Measurements from ENCODE around the gene USH1C.

DNA sequence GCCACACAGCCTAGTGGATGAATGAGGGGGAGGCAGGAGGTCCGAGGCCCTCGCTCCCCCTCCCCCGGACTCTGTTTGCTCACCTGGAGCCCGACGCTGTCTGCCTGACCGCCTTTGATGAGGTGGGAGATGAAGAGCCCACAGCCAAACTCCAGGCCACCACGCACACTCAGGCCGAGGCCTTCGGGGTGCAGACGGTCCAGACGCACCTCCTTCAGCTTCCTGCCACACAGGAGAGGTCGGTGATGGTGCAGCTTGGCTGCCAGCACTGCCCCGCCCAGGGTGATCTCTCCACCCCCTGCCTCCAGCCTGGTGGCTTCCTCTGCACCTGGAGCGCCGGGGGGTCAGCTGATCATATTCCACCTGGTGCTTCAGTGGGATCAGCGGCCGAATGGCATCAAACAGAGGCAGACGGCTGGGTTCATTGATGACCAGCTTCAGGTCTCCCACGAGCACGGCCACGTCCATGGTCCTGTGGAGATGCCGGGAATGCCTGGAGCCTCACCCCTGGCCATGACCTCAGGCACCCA is 13.1 kb downstream of the USH1C start:
- TF ChIP-seq TOX (CRISPR knock-in tag; IDR thresholded peaks at IDR 0.05; ENCODE audit: borderline replicate concordance) (no peak), ZC3H10 (CRISPR knock-in tag; IDR thresholded peaks at IDR 0.05) (no peak), RARB (CRISPR knock-in tag; IDR thresholded peaks at IDR 0.05) (no peak), ZFP30 (CRISPR knock-in tag; IDR thresholded peaks at IDR 0.05) (no peak), OSR1 (CRISPR knock-in tag; IDR thresholded peaks at IDR 0.05) (no peak)
- TF ChIP-seq, protein P1, sequence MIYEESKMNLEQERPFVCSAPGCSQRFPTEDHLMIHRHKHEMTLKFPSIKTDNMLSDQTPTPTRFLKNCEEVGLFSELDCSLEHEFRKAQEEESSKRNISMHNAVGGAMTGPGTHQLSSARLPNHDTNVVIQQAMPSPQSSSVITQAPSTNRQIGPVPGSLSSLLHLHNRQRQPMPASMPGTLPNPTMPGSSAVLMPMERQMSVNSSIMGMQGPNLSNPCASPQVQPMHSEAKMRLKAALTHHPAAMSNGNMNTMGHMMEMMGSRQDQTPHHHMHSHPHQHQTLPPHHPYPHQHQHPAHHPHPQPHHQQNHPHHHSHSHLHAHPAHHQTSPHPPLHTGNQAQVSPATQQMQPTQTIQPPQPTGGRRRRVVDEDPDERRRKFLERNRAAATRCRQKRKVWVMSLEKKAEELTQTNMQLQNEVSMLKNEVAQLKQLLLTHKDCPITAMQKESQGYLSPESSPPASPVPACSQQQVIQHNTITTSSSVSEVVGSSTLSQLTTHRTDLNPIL (CRISPR knock-in tag; IDR thresholded peaks at IDR 0.05; ENCODE audit: low read depth), result no peak
- TF ChIP-seq, protein P2, sequence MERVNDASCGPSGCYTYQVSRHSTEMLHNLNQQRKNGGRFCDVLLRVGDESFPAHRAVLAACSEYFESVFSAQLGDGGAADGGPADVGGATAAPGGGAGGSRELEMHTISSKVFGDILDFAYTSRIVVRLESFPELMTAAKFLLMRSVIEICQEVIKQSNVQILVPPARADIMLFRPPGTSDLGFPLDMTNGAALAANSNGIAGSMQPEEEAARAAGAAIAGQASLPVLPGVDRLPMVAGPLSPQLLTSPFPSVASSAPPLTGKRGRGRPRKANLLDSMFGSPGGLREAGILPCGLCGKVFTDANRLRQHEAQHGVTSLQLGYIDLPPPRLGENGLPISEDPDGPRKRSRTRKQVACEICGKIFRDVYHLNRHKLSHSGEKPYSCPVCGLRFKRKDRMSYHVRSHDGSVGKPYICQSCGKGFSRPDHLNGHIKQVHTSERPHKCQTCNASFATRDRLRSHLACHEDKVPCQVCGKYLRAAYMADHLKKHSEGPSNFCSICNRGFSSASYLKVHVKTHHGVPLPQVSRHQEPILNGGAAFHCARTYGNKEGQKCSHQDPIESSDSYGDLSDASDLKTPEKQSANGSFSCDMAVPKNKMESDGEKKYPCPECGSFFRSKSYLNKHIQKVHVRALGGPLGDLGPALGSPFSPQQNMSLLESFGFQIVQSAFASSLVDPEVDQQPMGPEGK (CRISPR knock-in tag; IDR thresholded peaks at IDR 0.05; ENCODE audit: borderline replicate concordance), result no peak
- TF ChIP-seq, protein P3, sequence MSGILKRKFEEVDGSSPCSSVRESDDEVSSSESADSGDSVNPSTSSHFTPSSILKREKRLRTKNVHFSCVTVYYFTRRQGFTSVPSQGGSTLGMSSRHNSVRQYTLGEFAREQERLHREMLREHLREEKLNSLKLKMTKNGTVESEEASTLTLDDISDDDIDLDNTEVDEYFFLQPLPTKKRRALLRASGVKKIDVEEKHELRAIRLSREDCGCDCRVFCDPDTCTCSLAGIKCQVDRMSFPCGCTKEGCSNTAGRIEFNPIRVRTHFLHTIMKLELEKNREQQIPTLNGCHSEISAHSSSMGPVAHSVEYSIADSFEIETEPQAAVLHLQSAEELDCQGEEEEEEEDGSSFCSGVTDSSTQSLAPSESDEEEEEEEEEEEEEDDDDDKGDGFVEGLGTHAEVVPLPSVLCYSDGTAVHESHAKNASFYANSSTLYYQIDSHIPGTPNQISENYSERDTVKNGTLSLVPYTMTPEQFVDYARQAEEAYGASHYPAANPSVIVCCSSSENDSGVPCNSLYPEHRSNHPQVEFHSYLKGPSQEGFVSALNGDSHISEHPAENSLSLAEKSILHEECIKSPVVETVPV (CRISPR knock-in tag; IDR thresholded peaks at IDR 0.05), result no peak

Measured in SK-N-SH treated with all-trans-retinoic acid at 6 μM for 48 hours (cell line).